Calu3 (cell line): ENCODE results near the gene BSDC1. TPM values are rescaled to one million over a fixed set of nuclear protein-coding genes. Genes with fewer than 3 reads are reported as not detected.

ENCODE experiments used
- BruUV-seq: library from RNA; stranded (reverse); fragments of 400-500 nt; replicated peaks from 2 replicates; lab custom pipeline; 2021; lab: Mats Ljungman, UMichigan
- CTCF ChIA-PET: fragments of 300-600 bp; sonication (Branson Sonifier 250); formaldehyde crosslinking; loops from one replicate; lab custom pipeline; 2022; ENCODE audit warnings: antibody characterized with exemption; lab: Charles Lee
- DNase-seq: peaks from one replicate; pipeline ENCODE4 v3.0.0; 2022
- H3K27ac Mint-ChIP-seq: one replicate; pipeline ENCODE4 v1.8.0; 2022; ENCODE audit warnings: mixed read lengths; ENCODE audit not compliant: unreplicated experiment
- H3K27me3 Mint-ChIP-seq: one replicate; pipeline ENCODE4 v1.8.0; 2022; ENCODE audit warnings: mixed read lengths; ENCODE audit not compliant: unreplicated experiment
- H3K36me3 Mint-ChIP-seq: one replicate; pipeline ENCODE4 v1.8.0; 2022; ENCODE audit warnings: mild to moderate bottlenecking, moderate library complexity, mixed read lengths; ENCODE audit not compliant: insufficient read depth, unreplicated experiment
- H3K4me1 Mint-ChIP-seq: one replicate; pipeline ENCODE4 v1.8.0; 2022; ENCODE audit warnings: mild to moderate bottlenecking, low read depth, mixed read lengths; ENCODE audit not compliant: unreplicated experiment
- H3K4me3 Mint-ChIP-seq: one replicate; pipeline ENCODE4 v1.8.0; 2022; ENCODE audit warnings: mild to moderate bottlenecking, low read depth, moderate library complexity, mixed read lengths; ENCODE audit not compliant: unreplicated experiment
- H3K9me3 Mint-ChIP-seq: one replicate; pipeline ENCODE4 v1.8.0; 2022; ENCODE audit warnings: low read depth, mixed read lengths; ENCODE audit not compliant: unreplicated experiment
- intact Hi-C: fragments of 100-400 bp; cut with micrococcal nuclease; formaldehyde crosslinking; loops from one replicate; pipeline ENCODE4 v1.10.0; 2022; ENCODE audit not compliant: unreplicated experiment
- total RNA-seq: library from RNA; stranded (reverse); gene quantifications from 2 replicates; pipeline ENCODE4 v1.2.3, GENCODE V29; 2022
- TF ChIP-seq, protein P1 (sequence below): fragments of 200-600 bp; IDR thresholded peaks from one replicate; pipeline ENCODE4 v1.8.0; 2022; ENCODE audit warnings: antibody characterized with exemption; ENCODE audit not compliant: unreplicated experiment

BSDC1 gene
- total RNA-seq, 1 experiment from 2014 or later: 49.4 TPM

- no peaks in the 10 kb centered on the region for H3K9me3 Mint-ChIP-seq
- no peak for DNase-seq
- no TSS peak for BruUV-seq
- H3K4me3 Mint-ChIP-seq: peak overlapping the region; percentile 85
- peaks cover 65% of the 10 kb centered on the region for H3K4me1 Mint-ChIP-seq
- CTCF ChIA-PET: interaction anchor here (0.5 to 1.0 kb wide), 4 partner anchors 9 to 183 kb away, joined by 3 to 5 read pairs (median 4); no protein-coding TSS in a partner anchor
- H3K36me3 Mint-ChIP-seq: peaks cover 54% of the 10 kb centered on the region
- intact Hi-C loops: no loop called here
- TF ChIP-seq, protein P1, sequence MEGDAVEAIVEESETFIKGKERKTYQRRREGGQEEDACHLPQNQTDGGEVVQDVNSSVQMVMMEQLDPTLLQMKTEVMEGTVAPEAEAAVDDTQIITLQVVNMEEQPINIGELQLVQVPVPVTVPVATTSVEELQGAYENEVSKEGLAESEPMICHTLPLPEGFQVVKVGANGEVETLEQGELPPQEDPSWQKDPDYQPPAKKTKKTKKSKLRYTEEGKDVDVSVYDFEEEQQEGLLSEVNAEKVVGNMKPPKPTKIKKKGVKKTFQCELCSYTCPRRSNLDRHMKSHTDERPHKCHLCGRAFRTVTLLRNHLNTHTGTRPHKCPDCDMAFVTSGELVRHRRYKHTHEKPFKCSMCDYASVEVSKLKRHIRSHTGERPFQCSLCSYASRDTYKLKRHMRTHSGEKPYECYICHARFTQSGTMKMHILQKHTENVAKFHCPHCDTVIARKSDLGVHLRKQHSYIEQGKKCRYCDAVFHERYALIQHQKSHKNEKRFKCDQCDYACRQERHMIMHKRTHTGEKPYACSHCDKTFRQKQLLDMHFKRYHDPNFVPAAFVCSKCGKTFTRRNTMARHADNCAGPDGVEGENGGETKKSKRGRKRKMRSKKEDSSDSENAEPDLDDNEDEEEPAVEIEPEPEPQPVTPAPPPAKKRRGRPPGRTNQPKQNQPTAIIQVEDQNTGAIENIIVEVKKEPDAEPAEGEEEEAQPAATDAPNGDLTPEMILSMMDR: no peak
- H3K27ac Mint-ChIP-seq: peak overlapping the region; percentile 54
- H3K27me3 Mint-ChIP-seq: no peaks in the 10 kb centered on the region
Measured at GRCh38 chr1:32336591-32336932, 57.7 kb downstream of the BSDC1 start.

GRCh38 chr1:32335790-32336590, 58.3 kb downstream of the BSDC1 start, which contains the start of gene MARCKSL1:
MARCKSL1 (minus strand) TSS chr1:32336233; CDS start chr1:32336033, 200 bp downstream.
- Mint-ChIP-seq H3K4me1 (peaks cover 71% of the 10 kb centered on the region), H3K36me3 (peaks cover 59% of the 10 kb centered on the region), H3K9me3 (no peaks in the 10 kb centered on the region), H3K4me3 (peak within 1 kb of the TSS; percentile 85), H3K27me3 (no peaks in the 10 kb centered on the region), H3K27ac (peak within 1 kb of the TSS; percentile 80)
- peak; percentile 85 for DNase-seq
- intact Hi-C loops: no loop called here
- TF ChIP-seq, protein P1: no peak
- CTCF ChIA-PET: interaction anchor here (0.5 to 1.0 kb wide), 7 partner anchors 10 to 522 kb away, joined by 3 to 5 read pairs (median 3); partner anchors contain the start of gene BSDC1
- no TSS peak for BruUV-seq

DNA sequence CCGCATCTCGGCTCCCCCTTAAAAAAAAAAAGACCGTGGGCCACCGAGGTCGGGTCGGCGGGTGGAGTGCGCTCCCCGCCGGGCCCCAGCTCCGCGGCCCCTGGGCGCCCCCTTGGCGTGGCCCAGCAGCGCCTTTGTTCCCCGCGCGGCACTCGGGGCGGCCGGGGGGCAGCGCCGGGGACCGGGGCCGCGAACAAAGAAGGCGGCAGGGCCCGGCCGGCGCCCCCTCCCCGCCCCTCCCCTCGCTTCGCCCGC, 58.8 kb downstream of the BSDC1 start:
- no peaks in the 10 kb centered on the region for H3K9me3 Mint-ChIP-seq
- no TSS peak for BruUV-seq
- TF ChIP-seq, protein P1: no peak
- peak overlapping the region; percentile 85 for H3K4me3 Mint-ChIP-seq
- peaks cover 74% of the 10 kb centered on the region for H3K4me1 Mint-ChIP-seq
- peaks cover 65% of the 10 kb centered on the region for H3K36me3 Mint-ChIP-seq
- CTCF ChIA-PET: interaction anchor here (0.7 to 1.0 kb wide), 5 partner anchors 10 to 95 kb away, joined by 3 to 5 read pairs (median 3); partner anchors contain the start of gene BSDC1
- DNase-seq: no peak
- no peaks in the 10 kb centered on the region for H3K27me3 Mint-ChIP-seq
- intact Hi-C loops: no loop called here
- no peak overlapping the region for H3K27ac Mint-ChIP-seq

- intact Hi-C loops: no loop called here
- H3K4me1 Mint-ChIP-seq: peaks cover 71% of the 10 kb centered on the region
- H3K27ac Mint-ChIP-seq: peak overlapping the region; percentile 80
- H3K27me3 Mint-ChIP-seq: no peaks in the 10 kb centered on the region
- peak; percentile 59 for DNase-seq
- TF ChIP-seq, protein P1: peak; percentile 86
- CTCF ChIA-PET: interaction anchor here (0.7 kb wide), 1 partner anchor 95 kb away, joined by 3 read pairs; no protein-coding TSS in a partner anchor
- peaks cover 67% of the 10 kb centered on the region for H3K36me3 Mint-ChIP-seq
- H3K9me3 Mint-ChIP-seq: no peaks in the 10 kb centered on the region
- H3K4me3 Mint-ChIP-seq: peak overlapping the region; percentile 85
- BruUV-seq: no TSS peak
Measured at GRCh38 chr1:32334864-32335534, 59.2 kb downstream of the BSDC1 start.
